IMR-90 (cell line): ENCODE data around the gene CHRNB1. TPM values are rescaled to one million over a fixed set of nuclear protein-coding genes. Genes with fewer than 3 reads are reported as not detected.

Source experiments
- ATAC-seq: fragments of 200-7000 bp; cut with Tn5 transposase; 2 replicates; pipeline ENCODE4 v1.9.1; 2020; ENCODE audit warnings: low read depth, mild to moderate bottlenecking, moderate library complexity
- BruUV-seq: library from RNA; stranded (reverse); fragments of 400-500 nt; replicated peaks from 2 replicates; lab custom pipeline; 2021; lab: Mats Ljungman, UMichigan
- CTCF ChIA-PET: fragments of 300-600 bp; formaldehyde crosslinking; extraction: SDS; loops from one replicate; lab custom pipeline; 2021; ENCODE audit warnings: antibody characterized with exemption; lab: Yijun Ruan, JAX
- POLR2A ChIA-PET: fragments of 300-600 bp; sonication (Branson Sonifier 250); formaldehyde crosslinking; loops from one replicate; lab custom pipeline; 2022; ENCODE audit warnings: antibody characterized with exemption; ENCODE audit not compliant: unreplicated experiment; lab: Charles Lee
- DNase-seq: peaks from one replicate; pipeline ENCODE4 v3.0.0; 2013
- H2AFZ ChIP-seq: replicated peaks from 2 replicates; pipeline ENCODE3; 2013; ENCODE audit warnings: low read length, mild to moderate bottlenecking; ENCODE audit not compliant: poor library complexity
- H2AK5ac ChIP-seq: 2 replicates; pipeline ENCODE4 v1.6.1; 2013; ENCODE audit warnings: low read depth, low read length, inconsistent platforms
- H2AK9ac ChIP-seq: replicated peaks from 2 replicates; pipeline ENCODE3; 2013; ENCODE audit warnings: mild to moderate bottlenecking, low read depth, low read length, moderate library complexity; ENCODE audit not compliant: poor library complexity
- H2BK120ac ChIP-seq: 2 replicates; pipeline ENCODE4 v1.6.1; 2013; ENCODE audit warnings: low read depth, low read length, inconsistent platforms
- H2BK15ac ChIP-seq: 3 replicates; pipeline ENCODE4 v1.6.1; 2013; ENCODE audit warnings: low read depth, low read length, inconsistent platforms
- H2BK20ac ChIP-seq: 2 replicates; pipeline ENCODE4 v1.6.1; 2013; ENCODE audit warnings: low read depth, mild to moderate bottlenecking, inconsistent platforms, low read length, moderate library complexity
- H2BK5ac ChIP-seq: 2 replicates; pipeline ENCODE4 v1.6.1; 2013; ENCODE audit warnings: mild to moderate bottlenecking, low read depth, low read length, inconsistent platforms; ENCODE audit not compliant: poor library complexity, severe bottlenecking
- H3K14ac ChIP-seq: replicated peaks from 2 replicates; pipeline ENCODE4 v1.6.1; 2013; ENCODE audit warnings: low read depth, low read length, inconsistent platforms
- H3K18ac ChIP-seq: 2 replicates; pipeline ENCODE4 v1.6.1; 2013; ENCODE audit warnings: low read depth, low read length, control low read depth
- H3K23ac ChIP-seq: 2 replicates; pipeline ENCODE4 v1.6.1; 2013; ENCODE audit warnings: low read depth, low read length, inconsistent platforms
- H3K27ac ChIP-seq: 2 replicates; pipeline ENCODE4 v1.5.1; 2013; ENCODE audit warnings: mild to moderate bottlenecking, control low read depth, low read length; ENCODE audit not compliant: insufficient read depth
- H3K27me3 ChIP-seq: 2 replicates; pipeline ENCODE4 v1.6.1; 2013; ENCODE audit warnings: low read length; ENCODE audit not compliant: control insufficient read depth, insufficient read depth
- H3K36me3 ChIP-seq: 2 replicates; pipeline ENCODE4 v1.6.1; 2013; ENCODE audit warnings: low read length, mixed read lengths; ENCODE audit not compliant: control insufficient read depth, insufficient read depth
- H3K4ac ChIP-seq: 2 replicates; pipeline ENCODE4 v1.6.1; 2013; ENCODE audit warnings: low read depth, low read length, inconsistent platforms
- H3K4me1 ChIP-seq: 2 replicates; pipeline ENCODE4 v1.6.1; 2013; ENCODE audit warnings: low read length, mixed read lengths; ENCODE audit not compliant: control insufficient read depth, insufficient read depth
- H3K4me2 ChIP-seq: 2 replicates; pipeline ENCODE4 v1.6.1; 2013; ENCODE audit warnings: low read depth, mild to moderate bottlenecking, control low read depth, low read length, moderate library complexity
- H3K4me3 ChIP-seq: 2 replicates; pipeline ENCODE4 v1.5.1; 2013; ENCODE audit warnings: low read depth, mild to moderate bottlenecking, control low read depth, low read length, moderate library complexity; ENCODE audit not compliant: insufficient read depth
- H3K56ac ChIP-seq: 2 replicates; pipeline ENCODE4 v1.6.1; 2013; ENCODE audit warnings: low read length, inconsistent platforms; ENCODE audit not compliant: insufficient read depth; ENCODE audit errors: extremely low read depth
- H3K79me1 ChIP-seq, 2 experiments: 2 replicates each; pipeline ENCODE4 v1.6.1; 2013; ENCODE audit warnings: low read length in 2 of 2, inconsistent platforms in 1 of 2, low read depth in 1 of 2
- H3K9ac ChIP-seq: 2 replicates; pipeline ENCODE4 v1.6.1; 2013; ENCODE audit warnings: low read depth, low read length, control low read depth
- H3K9me1 ChIP-seq: 2 replicates; pipeline ENCODE4 v1.6.1; 2013; ENCODE audit warnings: low read length, inconsistent platforms; ENCODE audit not compliant: insufficient read depth
- H3K9me3 ChIP-seq: 2 replicates; pipeline ENCODE4 v1.6.1; 2013; ENCODE audit warnings: low read length; ENCODE audit not compliant: control insufficient read depth, insufficient read depth
- H4K20me1 ChIP-seq: 2 replicates; pipeline ENCODE4 v1.6.1; 2013; ENCODE audit warnings: low read length, inconsistent platforms; ENCODE audit not compliant: insufficient read depth
- H4K5ac ChIP-seq: 2 replicates; pipeline ENCODE4 v1.6.1; 2013; ENCODE audit warnings: mild to moderate bottlenecking, low read depth, low read length, control low read depth
- H4K8ac ChIP-seq, 2 experiments: 2 replicates each; pipeline ENCODE4 v1.6.1; 2013; ENCODE audit warnings: low read depth in 2 of 2, low read length in 2 of 2, control low read depth in 1 of 2, inconsistent platforms in 1 of 2
- H4K91ac ChIP-seq: 2 replicates; pipeline ENCODE4 v1.6.1; 2013; ENCODE audit warnings: low read depth, low read length, inconsistent platforms; ENCODE audit not compliant: insufficient read depth
- MXI1 ChIP-seq: IDR thresholded peaks from 2 replicates; pipeline ENCODE4 v1.6.1; 2012; ENCODE audit warnings: low read depth, mild to moderate bottlenecking, low read length, moderate library complexity, borderline replicate concordance
- RCOR1 ChIP-seq: IDR thresholded peaks from 2 replicates; pipeline ENCODE4 v1.6.1; 2012; ENCODE audit warnings: mild to moderate bottlenecking, low read length, improper control_type of control experiment; ENCODE audit not compliant: insufficient replicate concordance
- WGBS, 2 experiments: methylation state at CpG; one replicate each; pipeline versions ENCODE4 v1.1.5 to v1.1.7; 2013; ENCODE audit warnings: missing lambda C conversion rate in 2 of 2; ENCODE audit not compliant: insufficient read length in 1 of 2; ENCODE audit errors: extremely low coverage in 2 of 2; 5-methylcytosine and 5-hydroxymethylcytosine counted together
- dilution Hi-C: fragments of 300-500 bp; cut with HindIII; formaldehyde crosslinking; loops from one replicate; pipeline ENCODE4 v1.14.3; 2018; ENCODE audit warnings: low sequenced_read_pairs; ENCODE audit not compliant: unreplicated experiment
- in situ Hi-C: fragments of 300-500 bp; cut with MboI; formaldehyde crosslinking; loops from 3 replicates; pipeline ENCODE4 v1.14.3; 2019; ENCODE audit warnings: low sequenced_read_pairs, inconsistent platforms, mixed read lengths
- intact Hi-C: fragments of 100-400 bp; cut with micrococcal nuclease; formaldehyde crosslinking; loops from 2 replicates; pipeline ENCODE4 v1.10.0; 2022
- polyA plus RNA-seq, 3 experiments: library from polyadenylated mRNA; depleted of rRNA; stranded (reverse); fragments of >200 nt; gene quantifications; 2 replicates each; pipeline ENCODE4 v1.2.3, GENCODE V29; 2012; ENCODE audit warnings: low replicate concordance in 1 of 3
- total RNA-seq: library from RNA; depleted of rRNA; stranded (reverse); fragments of >200 nt; gene quantifications from 2 replicates; pipeline ENCODE4 v1.2.3, GENCODE V29; 2012

The CHRNB1 gene
- total and polyA plus RNA-seq, 2 of the 4 experiments (the other 2 are of a cell fraction) = 4.3 to 6.0 TPM

- DNase-seq (no peak), ATAC-seq (no peak)
- Histone ChIP-seq H4K5ac (no peak overlapping the region), H3K27me3 (no peaks in the 10 kb centered on the region), H4K8ac (no peak overlapping the region), H2AFZ (no peak overlapping the region), H3K9me3 (no peaks in the 10 kb centered on the region), H3K4me1 (peaks cover 9% of the 10 kb centered on the region), H2BK15ac (no peak overlapping the region), H3K14ac (no peak overlapping the region), H4K91ac (no peak overlapping the region), H2BK20ac (no peak overlapping the region), H2AK9ac (no peak overlapping the region), H3K79me1 (peaks cover 1 to 36% of the 10 kb centered on the region in 2 experiments), H3K9me1 (peaks cover 4% of the 10 kb centered on the region; the same call in 1 of the 2 replicates), H4K20me1 (peaks cover 7% of the 10 kb centered on the region), H3K23ac (no peak overlapping the region), H3K18ac (no peak overlapping the region), H3K27ac (no peak overlapping the region), H3K4ac (no peak overlapping the region), H2BK5ac (no peak overlapping the region), H3K4me2 (no peak overlapping the region), H3K9ac (no peak overlapping the region), H3K4me3 (no peak overlapping the region), H2AK5ac (no peak overlapping the region), H3K56ac (no peak overlapping the region), H3K36me3 (peaks cover 29% of the 10 kb centered on the region), H2BK120ac (no peak overlapping the region)
- in situ Hi-C loops = no loop called here
- intact Hi-C loops = no loop called here
- dilution Hi-C loops = no loop called here
- ChIA-PET CTCF (no interaction called here), POLR2A (no interaction called here)
- WGBS, 2 experiments = 82% methylated on average over 47 of the region's 58 CpGs; no CpG with 5 or more reads in 1 of the 2 experiments
- TF ChIP-seq RCOR1 = no peak
- TF ChIP-seq MXI1 = no peak
- no TSS peak for BruUV-seq
These were observed 36.6 kb upstream of the CHRNB1 start for GRCh38 chr17:7408252-7408727.
